Hepatocyte (in vitro differentiated cells): ENCODE measurements around the gene CBFA2T3. TPM values are rescaled to one million over a fixed set of nuclear protein-coding genes. Genes with fewer than 3 reads are reported as not detected.

ENCODE experiments used
- DNase-seq: peaks from one replicate; pipeline ENCODE4 v3.0.0-alpha.2; 2016; ENCODE audit warnings: low spot score
- H2AFZ ChIP-seq: fragments of 200-600 bp; sonication (generic); 2 replicates; pipeline ENCODE4 v1.6.0; 2016; ENCODE audit warnings: antibody characterized with exemption, mild to moderate bottlenecking
- H3K27ac ChIP-seq: fragments of 200-600 bp; sonication (generic); 2 replicates; pipeline ENCODE4 v1.5.1; 2016; ENCODE audit warnings: mild to moderate bottlenecking
- H3K27me3 ChIP-seq: fragments of 200-600 bp; sonication (generic); 2 replicates; pipeline ENCODE4 v1.6.1; 2016
- H3K36me3 ChIP-seq: fragments of 200-600 bp; sonication (generic); replicated peaks from 2 replicates; pipeline ENCODE4 v1.5.1; 2016; ENCODE audit warnings: low read depth; ENCODE audit not compliant: insufficient read depth
- H3K4me1 ChIP-seq: fragments of 200-600 bp; sonication (generic); 2 replicates; pipeline ENCODE4 v1.5.1; 2016; ENCODE audit warnings: mild to moderate bottlenecking, moderate library complexity; ENCODE audit not compliant: insufficient read depth
- H3K4me2 ChIP-seq: fragments of 200-600 bp; sonication (generic); 2 replicates; pipeline ENCODE4 v1.6.0; 2016
- H3K4me3 ChIP-seq: fragments of 200-600 bp; sonication (generic); 2 replicates; pipeline ENCODE4 v1.5.1; 2016; ENCODE audit warnings: mild to moderate bottlenecking
- H3K79me2 ChIP-seq: fragments of 200-600 bp; sonication (generic); 2 replicates; pipeline ENCODE4 v1.6.0; 2017; ENCODE audit warnings: mild to moderate bottlenecking
- H3K9me2 ChIP-seq: fragments of 200-600 bp; sonication (generic); replicated peaks from 2 replicates; pipeline ENCODE4 v1.6.0; 2017; ENCODE audit warnings: mild to moderate bottlenecking; ENCODE audit not compliant: insufficient read depth
- H3K9me3 ChIP-seq: fragments of 200-600 bp; sonication (generic); 2 replicates; pipeline ENCODE4 v1.5.1; 2016; ENCODE audit warnings: low read depth, mild to moderate bottlenecking
- H4K20me1 ChIP-seq: fragments of 200-600 bp; sonication (generic); 2 replicates; pipeline ENCODE4 v1.6.0; 2016; ENCODE audit warnings: mild to moderate bottlenecking; ENCODE audit not compliant: insufficient read depth, poor library complexity, severe bottlenecking
- CTCF ChIP-seq: fragments of 200-600 bp; sonication (generic); IDR thresholded peaks from 2 replicates; pipeline ENCODE4 v1.5.1; 2016; ENCODE audit warnings: antibody characterized with exemption, mild to moderate bottlenecking; ENCODE audit not compliant: poor library complexity
- EZH2 ChIP-seq: fragments of 200-600 bp; sonication (generic); IDR thresholded peaks from 2 replicates; pipeline ENCODE4 v1.6.1; 2016; ENCODE audit warnings: antibody characterized with exemption, mild to moderate bottlenecking, borderline replicate concordance
- EZH2phosphoT487 ChIP-seq: fragments of 200-600 bp; sonication (generic); IDR thresholded peaks from one replicate; pipeline ENCODE4 v1.6.1; 2018; ENCODE audit warnings: antibody characterized with exemption, mild to moderate bottlenecking, low read depth, moderate library complexity; ENCODE audit not compliant: unreplicated experiment, severe bottlenecking
- WGBS: methylation state at CpG from one replicate; pipeline ENCODE4 v1.1.6; 2016; ENCODE audit warnings: low lambda C conversion rate; ENCODE audit errors: missing lambda C conversion rate; 5-methylcytosine and 5-hydroxymethylcytosine counted together
- polyA plus RNA-seq: library from polyadenylated mRNA; unstranded; fragments of >200 nt; fragmentation: Nextera tagmentation; extraction: Ambion mirVana; gene quantifications from 2 replicates; pipeline ENCODE4 v1.2.1, GENCODE V29; 2016
- total RNA-seq: library from RNA; depleted of rRNA; stranded (reverse); fragments of >200 nt; gene quantifications from 2 replicates; pipeline ENCODE4 v1.2.3, GENCODE V29; 2014

The CBFA2T3 gene
- total and polyA plus RNA-seq, 2 experiments from 2014 or later, result 0.07 to 1.5 TPM

DNA sequence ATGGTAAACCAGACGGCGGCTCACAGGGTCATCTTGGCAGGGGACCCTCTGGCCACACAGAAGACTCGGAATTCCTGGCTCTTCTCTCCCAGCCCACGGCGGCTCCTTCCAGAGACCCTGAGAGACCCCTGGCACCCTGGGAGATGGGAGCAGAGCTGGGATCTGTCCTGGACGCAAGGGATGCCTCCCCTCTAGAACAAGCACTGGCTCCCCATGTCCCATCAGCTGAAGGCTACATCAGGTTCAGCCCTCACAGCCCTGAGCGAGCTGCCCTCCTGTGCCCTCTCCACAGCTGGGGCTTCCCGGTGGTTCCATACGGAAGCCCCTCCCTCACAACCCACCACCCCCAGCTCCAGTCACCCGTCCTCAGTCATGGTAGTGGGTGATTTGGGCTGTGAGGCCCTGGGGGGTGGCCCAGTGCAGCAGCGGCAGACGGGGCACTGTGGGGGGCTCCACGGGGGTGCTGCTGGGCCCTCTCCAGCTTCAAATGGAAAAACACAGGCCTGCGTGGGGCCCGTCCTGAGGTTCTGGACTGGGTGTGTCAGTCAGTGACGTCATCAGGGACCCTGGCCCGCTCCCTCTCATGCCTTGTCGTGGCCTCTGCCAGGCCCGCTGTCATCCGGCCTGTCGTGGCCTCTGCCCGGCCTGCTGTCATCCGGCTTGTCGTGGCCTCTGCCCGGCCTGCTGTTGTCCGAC is 13.0 kb upstream of the CBFA2T3 start:
- Histone ChIP-seq H2AFZ (no peak overlapping the region), H3K9me3 (no peaks in the 10 kb centered on the region), H3K4me2 (no peak overlapping the region), H3K36me3 (no peaks in the 10 kb centered on the region), H3K9me2 (no peaks in the 10 kb centered on the region), H3K27ac (no peak overlapping the region), H4K20me1 (no peaks in the 10 kb centered on the region), H3K4me1 (no peaks in the 10 kb centered on the region), H3K4me3 (no peak overlapping the region), H3K79me2 (no peaks in the 10 kb centered on the region), H3K27me3 (no peaks in the 10 kb centered on the region)
- TF ChIP-seq CTCF, result no peak
- no peak for TF ChIP-seq EZH2
- TF ChIP-seq EZH2phosphoT487, result no peak
- 93% methylated on average over 23 of the region's 26 CpGs for WGBS
- no peak for DNase-seq

DNA sequence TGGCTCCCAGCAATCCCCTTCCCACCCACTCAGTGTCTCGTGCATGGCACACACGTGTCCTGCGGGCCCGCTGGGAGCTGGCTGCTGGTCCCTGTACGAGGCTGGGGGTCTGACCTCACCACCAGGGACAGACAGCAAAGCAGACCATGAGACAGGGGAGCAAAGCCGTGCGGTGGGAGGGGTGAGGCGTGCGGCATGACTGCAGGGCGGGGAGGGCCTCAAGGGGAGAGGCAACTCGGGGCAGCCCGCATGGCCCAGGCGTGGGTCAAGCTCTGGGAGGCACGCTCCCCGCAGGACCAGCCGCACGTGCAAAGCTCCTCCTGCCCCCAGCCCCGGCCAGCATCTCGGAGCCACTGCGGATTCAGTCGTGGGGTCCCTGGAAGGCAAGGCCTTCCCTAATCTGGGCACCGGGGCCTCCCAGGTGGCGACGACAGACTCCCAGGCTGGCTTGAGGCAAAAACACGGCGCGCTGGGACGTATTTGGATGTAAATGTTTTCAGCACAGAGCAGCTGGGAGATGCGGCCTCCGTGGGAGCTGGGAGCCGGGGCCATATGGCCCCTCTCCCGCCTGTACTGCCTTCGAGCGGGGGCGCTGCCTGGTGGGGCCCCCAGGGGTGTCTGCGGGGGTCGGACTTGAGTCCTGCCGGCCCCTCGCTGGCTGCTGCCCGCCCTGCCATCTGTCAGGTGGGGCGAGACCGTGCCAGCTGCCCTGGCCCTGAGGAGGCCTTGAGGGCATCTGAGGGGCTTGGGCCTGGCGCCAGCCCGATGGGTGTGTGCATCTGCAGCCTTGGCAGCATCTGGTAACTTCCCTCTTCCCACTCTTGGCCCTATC is 12.2 kb upstream of the CBFA2T3 start:
- Histone ChIP-seq H3K79me2 (no peaks in the 10 kb centered on the region), H3K4me3 (no peak overlapping the region), H3K4me2 (no peak overlapping the region), H3K4me1 (no peaks in the 10 kb centered on the region), H4K20me1 (no peaks in the 10 kb centered on the region), H3K27me3 (no peaks in the 10 kb centered on the region), H3K9me2 (no peaks in the 10 kb centered on the region), H2AFZ (no peak overlapping the region), H3K36me3 (no peaks in the 10 kb centered on the region), H3K9me3 (no peaks in the 10 kb centered on the region), H3K27ac (no peak overlapping the region)
- TF ChIP-seq EZH2phosphoT487, result no peak
- 87% methylated on average over 38 of the region's 44 CpGs for WGBS
- DNase-seq, result no peak

DNA sequence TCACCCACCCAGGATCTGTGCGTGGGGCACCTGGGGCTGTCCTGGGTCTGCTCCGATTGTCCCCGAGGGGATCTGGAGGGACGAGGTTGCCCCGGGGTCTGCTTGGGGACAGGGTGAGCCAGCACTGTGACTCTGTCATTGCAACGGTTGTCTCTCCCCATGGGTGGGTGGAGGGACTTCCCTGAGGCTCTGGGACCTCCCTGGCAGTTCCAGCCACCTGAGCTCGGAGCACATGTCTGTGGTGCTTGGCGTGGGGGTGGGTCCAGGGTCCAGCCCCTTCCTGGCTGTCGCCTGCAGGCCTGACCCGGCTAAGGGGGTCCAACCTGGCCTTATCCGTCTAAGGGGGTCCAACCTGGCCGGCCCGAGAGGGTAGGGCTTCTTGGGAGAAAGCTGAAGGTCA is 8.5 kb upstream of the CBFA2T3 start:
- H3K4me1 ChIP-seq, result no peaks in the 10 kb centered on the region
- no peak overlapping the region for H2AFZ ChIP-seq
- H3K27me3 ChIP-seq, result no peaks in the 10 kb centered on the region
- no peak overlapping the region for H3K4me2 ChIP-seq
- no peaks in the 10 kb centered on the region for H3K9me2 ChIP-seq
- no peaks in the 10 kb centered on the region for H4K20me1 ChIP-seq
- no peak overlapping the region for H3K4me3 ChIP-seq
- DNase-seq, result no peak
- no peaks in the 10 kb centered on the region for H3K36me3 ChIP-seq
- H3K79me2 ChIP-seq, result no peaks in the 10 kb centered on the region
- 86% methylated on average over 13 of the region's 13 CpGs for WGBS
- TF ChIP-seq EZH2 (no peak), EZH2phosphoT487 (no peak), CTCF (no peak)
- H3K9me3 ChIP-seq, result no peaks in the 10 kb centered on the region
- no peak overlapping the region for H3K27ac ChIP-seq
